OCI-LY7 (cell line): Measurements from ENCODE around the gene TBCCD1. TPM values are rescaled to one million over a fixed set of nuclear protein-coding genes. Genes with fewer than 3 reads are reported as not detected.
A peak's percentile ranks its signal among the peaks of the same experiment; 100 is the strongest.
"Not testable (repeated sequence)": the region's sequence is repeated elsewhere in the genome, so short reads cannot be mapped to it uniquely, and the experiment has no call there.

Experiments
- BruUV-seq: library from RNA; stranded (reverse); fragments of 400-500 nt; replicated peaks from 2 replicates; lab custom pipeline; 2021; lab: Mats Ljungman, UMichigan
- CTCF ChIA-PET: fragments of 300-600 bp; sonication (Branson Sonifier 250); formaldehyde crosslinking; loops from one replicate; lab custom pipeline; 2022; ENCODE audit warnings: antibody characterized with exemption; ENCODE audit not compliant: unreplicated experiment; lab: Charles Lee
- POLR2A ChIA-PET: fragments of 300-600 bp; sonication (Branson Sonifier 250); formaldehyde crosslinking; loops from one replicate; lab custom pipeline; 2022; ENCODE audit warnings: antibody characterized with exemption; lab: Charles Lee
- DNase-seq: peaks from one replicate; pipeline ENCODE4 v3.0.0-alpha.2; 2015; ENCODE audit warnings: low spot score
- H2AFZ ChIP-seq: fragments of 200-600 bp; sonication (generic), shearing (Covaris generic); 2 replicates; pipeline ENCODE4 v1.6.1; 2014; ENCODE audit warnings: mild to moderate bottlenecking, antibody characterized with exemption, low read length, moderate library complexity
- H3K27ac ChIP-seq: fragments of 200-600 bp; sonication (generic); 2 replicates; pipeline ENCODE4 v1.5.1; 2014; ENCODE audit warnings: mixed run types, low read depth, mild to moderate bottlenecking, moderate library complexity, low read length, inconsistent platforms; ENCODE audit not compliant: poor library complexity, severe bottlenecking
- H3K36me3 ChIP-seq: fragments of 200-600 bp; sonication (generic); 2 replicates; pipeline ENCODE4 v1.6.1; 2014; ENCODE audit warnings: mild to moderate bottlenecking, antibody characterized with exemption, low read length, moderate library complexity, mixed read lengths; ENCODE audit not compliant: insufficient read depth
- H3K4me1 ChIP-seq: fragments of 200-600 bp; sonication (generic); 2 replicates; pipeline ENCODE4 v1.5.1; 2014; ENCODE audit warnings: mild to moderate bottlenecking, low read length; ENCODE audit not compliant: insufficient read depth, poor library complexity, severe bottlenecking
- H3K4me2 ChIP-seq: fragments of 200-600 bp; sonication (generic); 2 replicates; pipeline ENCODE4 v1.6.1; 2014; ENCODE audit warnings: mild to moderate bottlenecking, low read length
- H3K4me3 ChIP-seq: fragments of 200-600 bp; sonication (generic); 2 replicates; pipeline ENCODE4 v1.5.1; 2014; ENCODE audit warnings: mild to moderate bottlenecking, low read depth, low read length; ENCODE audit not compliant: poor library complexity, severe bottlenecking
- H3K79me2 ChIP-seq: fragments of 200-600 bp; sonication (generic); 2 replicates; pipeline ENCODE4 v1.6.1; 2016; ENCODE audit warnings: low read depth, mild to moderate bottlenecking, low read length, moderate library complexity, mixed read lengths; ENCODE audit not compliant: insufficient read depth
- H3K9me2 ChIP-seq: fragments of 200-600 bp; sonication (generic); 2 replicates; pipeline ENCODE4 v1.6.1; 2016; ENCODE audit warnings: mild to moderate bottlenecking, low read length, mixed read lengths; ENCODE audit not compliant: insufficient read depth
- H3K9me3 ChIP-seq: fragments of 200-600 bp; sonication (generic); 2 replicates; pipeline ENCODE4 v1.6.1; 2014; ENCODE audit warnings: mild to moderate bottlenecking, mixed run types, low read length, mixed read lengths
- H4K20me1 ChIP-seq: fragments of 200-600 bp; sonication (generic); 2 replicates; pipeline ENCODE4 v1.6.1; 2014; ENCODE audit warnings: mild to moderate bottlenecking, antibody characterized with exemption, low read length, moderate library complexity, mixed read lengths; ENCODE audit not compliant: insufficient read depth
- CTCF ChIP-seq: fragments of 200-600 bp; sonication (generic); conservative IDR thresholded peaks from 2 replicates; pipeline ENCODE4 v1.5.1; 2014; ENCODE audit warnings: mild to moderate bottlenecking, antibody characterized with exemption, low read length, moderate library complexity, mixed read lengths
- EZH2phosphoT487 ChIP-seq: fragments of 200-600 bp; sonication (generic); IDR thresholded peaks from 2 replicates; pipeline ENCODE4 v1.6.1; 2018; ENCODE audit warnings: low read depth, borderline replicate concordance, mild to moderate bottlenecking, mixed run types, antibody characterized with exemption, low read length, moderate library complexity, mixed read lengths
- intact Hi-C: fragments of 100-400 bp; cut with micrococcal nuclease; formaldehyde crosslinking; loops from one replicate; pipeline ENCODE4 v1.10.0; 2022; ENCODE audit not compliant: unreplicated experiment
- total RNA-seq, 2 experiments: library from RNA; depleted of rRNA in 1 of 2; stranded (reverse); fragments of >200 nt in 1 of 2; shearing (Covaris generic) in 1 of 2; gene quantifications; 2 replicates each; pipeline ENCODE4 v1.2.3, GENCODE V29; 2014 to 2022

Gene TBCCD1
- total RNA-seq, 2 experiments from 2014 or later, result 21.9 to 27.0 TPM

- intact Hi-C loops, result loop anchor here (2.0 kb wide), 1 partner anchor 212 kb away; the partner anchor contains the start of gene EIF4A2
- Histone ChIP-seq H2AFZ (peak within 1 kb of the TSS; percentile 42; the same call in 1 of the 2 replicates), H3K4me3 (peak within 1 kb of the TSS; percentile 84), H3K4me2 (peak within 1 kb of the TSS; percentile 93), H4K20me1 (no peaks in the 10 kb centered on the region), H3K9me2 (no peaks in the 10 kb centered on the region), H3K27ac (peak within 1 kb of the TSS; percentile 60), H3K4me1 (peaks cover 34% of the 10 kb centered on the region), H3K36me3 (peaks cover 37% of the 10 kb centered on the region), H3K79me2 (peaks cover 84% of the 10 kb centered on the region), H3K9me3 (no peaks in the 10 kb centered on the region)
- no peak for TF ChIP-seq EZH2phosphoT487
- TF ChIP-seq CTCF, result no peak
- DNase-seq, result peak; percentile 100
- CTCF ChIA-PET, result interaction anchor here (0.5 to 1.7 kb wide), 5 partner anchors 41 to 627 kb away, joined by 3 to 6 read pairs (median 4); no protein-coding TSS in a partner anchor
- POLR2A ChIA-PET, result interaction anchor here (0.6 to 2.7 kb wide), 26 partner anchors 9 to 1544 kb away, joined by 3 to 18 read pairs (median 4); partner anchors contain the start of genes EIF4A2, RFC4 and TRA2B
- no TSS peak for BruUV-seq
Measured at GRCh38 chr3:186570096-186570940, 3.2 kb upstream of the TBCCD1 start, which contains the start of gene DNAJB11. Gene DNAJB11, plus strand, starts transcription at chr3:186570720. Its CDS starts 178 bp downstream, at chr3:186570898.

DNA sequence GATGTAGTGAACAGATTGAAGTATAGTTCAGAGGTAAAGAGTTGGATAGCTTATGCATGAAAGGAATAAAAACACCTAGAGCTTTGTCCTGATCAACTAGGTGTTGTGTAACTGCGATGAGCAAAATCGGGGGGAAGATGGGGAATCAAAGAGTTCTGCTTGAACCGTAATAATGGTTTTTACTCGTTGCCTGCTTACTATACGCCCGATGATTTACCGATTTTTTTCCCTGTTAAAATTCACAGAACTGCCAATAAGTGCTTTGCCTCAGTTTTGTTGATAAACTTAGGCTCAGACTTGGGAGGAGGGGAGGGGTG lies 2.6 kb upstream of the TBCCD1 start:
- no peaks in the 10 kb centered on the region for H3K9me2 ChIP-seq
- peaks cover 82% of the 10 kb centered on the region for H3K79me2 ChIP-seq
- no peaks in the 10 kb centered on the region for H4K20me1 ChIP-seq
- H3K4me2 ChIP-seq, result peak overlapping the region; percentile 93
- no peaks in the 10 kb centered on the region for H3K9me3 ChIP-seq
- H2AFZ ChIP-seq, result 0 out of 2 replicates have a peak overlapping the region, but pooled peaks have one; percentile 10
- H3K4me1 ChIP-seq, result peaks cover 34% of the 10 kb centered on the region
- peak overlapping the region; percentile 60 for H3K27ac ChIP-seq
- ChIA-PET CTCF (interaction anchor here (1.0 to 1.7 kb wide), 2 partner anchors 45 to 626 kb away, joined by 4 read pairs; no protein-coding TSS in a partner anchor), POLR2A (interaction anchor here (0.6 to 2.7 kb wide), 20 partner anchors 10 to 643 kb away, joined by 3 to 18 read pairs (median 4); partner anchors contain the start of genes EIF4A2, RFC4 and TRA2B)
- intact Hi-C loops, result loop anchor here (2.0 to 5.0 kb wide), 3 partner anchors 213 to 632 kb away; partner anchors contain the start of genes EIF4A2, RFC4 and TRA2B
- H3K4me3 ChIP-seq, result peak overlapping the region; percentile 79
- BruUV-seq, result TSS peak; percentile 93
- H3K36me3 ChIP-seq, result peaks cover 32% of the 10 kb centered on the region
- TF ChIP-seq CTCF (no peak), EZH2phosphoT487 (no peak)
- DNase-seq, result peak; percentile 11

DNA sequence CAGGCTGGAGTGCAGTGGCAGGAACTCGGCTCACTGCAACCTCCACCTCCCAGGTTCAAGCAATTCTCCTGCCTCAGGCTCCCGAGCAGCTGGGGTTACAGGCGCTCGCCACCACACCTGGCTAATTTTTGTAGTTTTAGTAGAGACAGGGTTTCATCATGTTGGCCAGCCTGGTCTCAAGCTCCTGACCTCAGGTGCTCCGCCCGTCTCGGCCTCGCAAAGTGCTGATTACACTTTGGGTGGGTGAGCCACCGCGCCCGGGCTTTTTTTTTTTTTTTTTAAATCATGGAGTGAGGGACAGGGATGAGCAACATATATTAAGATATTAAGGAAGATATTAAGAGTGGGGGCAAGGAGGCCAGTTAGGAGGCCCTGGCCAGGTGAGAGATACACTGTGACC lies 2.2 kb upstream of the TBCCD1 start:
- POLR2A ChIA-PET, result interaction anchor here (0.6 to 2.7 kb wide), 15 partner anchors 10 to 643 kb away, joined by 3 to 18 read pairs (median 4); partner anchors contain the start of genes EIF4A2 and RFC4
- intact Hi-C loops, result loop anchor here (5.0 kb wide), 2 partner anchors 238 to 632 kb away; partner anchors contain the start of genes RFC4 and TRA2B
- not testable (repeated sequence) for BruUV-seq

More for the DNA sequence above, 2.2 kb upstream of the TBCCD1 start:
- not testable (repeated sequence) for H4K20me1 ChIP-seq, H3K9me3 ChIP-seq, H2AFZ ChIP-seq, DNase-seq, H3K9me2 ChIP-seq
- Histone ChIP-seq H3K4me2 (peak overlapping the region; percentile 93), H3K27ac (peak overlapping the region; percentile 60), H3K36me3 (peaks cover 28% of the 10 kb centered on the region), H3K79me2 (peaks cover 78% of the 10 kb centered on the region), H3K4me3 (peak overlapping the region; percentile 79), H3K4me1 (peaks cover 34% of the 10 kb centered on the region)
- CTCF ChIA-PET, result interaction anchor here (1.7 kb wide), 1 partner anchor 44 kb away, joined by 4 read pairs; no protein-coding TSS in a partner anchor
